Loucy (cell line): ENCODE measurements around the gene EIF3L.
A peak's percentile ranks its signal among the peaks of the same experiment; 100 is the strongest.

Source experiments
- H2AFZ ChIP-seq: fragments of 200-600 bp; sonication (generic); 2 replicates; pipeline ENCODE4 v1.6.0; 2016; ENCODE audit warnings: antibody characterized with exemption, mild to moderate bottlenecking, low read length, moderate library complexity
- H3F3A ChIP-seq: fragments of 200-600 bp; 2 replicates; pipeline ENCODE4 v1.6.0; 2016; ENCODE audit warnings: antibody characterized with exemption, low read depth, mild to moderate bottlenecking
- H3K27me3 ChIP-seq: fragments of 200-600 bp; sonication (generic); 2 replicates; pipeline ENCODE4 v1.6.1; 2014; ENCODE audit warnings: low read length, mild to moderate bottlenecking; ENCODE audit not compliant: insufficient read depth, poor library complexity, severe bottlenecking
- H3K36me3 ChIP-seq: fragments of 200-600 bp; sonication (generic); 2 replicates; pipeline ENCODE4 v1.6.1; 2016; ENCODE audit warnings: low read length; ENCODE audit not compliant: insufficient read depth
- H3K4me1 ChIP-seq: fragments of 200-600 bp; sonication (generic); 2 replicates; pipeline ENCODE4 v1.5.1; 2014; ENCODE audit warnings: low read length, mild to moderate bottlenecking; ENCODE audit not compliant: insufficient read depth, poor library complexity, severe bottlenecking
- H3K4me2 ChIP-seq: fragments of 200-600 bp; sonication (generic); 2 replicates; pipeline ENCODE4 v1.6.0; 2014; ENCODE audit warnings: antibody characterized with exemption, low read length, low read depth, mild to moderate bottlenecking; ENCODE audit not compliant: poor library complexity, severe bottlenecking
- H3K4me3 ChIP-seq: fragments of 200-600 bp; sonication (generic); 2 replicates; pipeline ENCODE4 v1.5.1; 2014; ENCODE audit warnings: low read length, mild to moderate bottlenecking, mixed read lengths; ENCODE audit not compliant: poor library complexity, severe bottlenecking
- H3K79me2 ChIP-seq: fragments of 200-600 bp; sonication (generic); 2 replicates; pipeline ENCODE4 v1.6.1; 2014; ENCODE audit warnings: low read length; ENCODE audit not compliant: insufficient read depth
- H3K9ac ChIP-seq: fragments of 200-600 bp; sonication (generic); 2 replicates; pipeline ENCODE4 v1.6.0; 2014; ENCODE audit warnings: mild to moderate bottlenecking, low read depth, low read length, moderate library complexity; ENCODE audit not compliant: poor library complexity, severe bottlenecking
- H3K9me2 ChIP-seq: fragments of 200-600 bp; sonication (generic); replicated peaks from 2 replicates; pipeline ENCODE4 v1.6.1; 2016; ENCODE audit warnings: low read depth, low read length, mixed read lengths
- H3K9me3 ChIP-seq: fragments of 200-600 bp; sonication (generic); 2 replicates; pipeline ENCODE4 v1.6.1; 2014; ENCODE audit warnings: mild to moderate bottlenecking, antibody characterized with exemption, low read length, low read depth; ENCODE audit not compliant: insufficient read depth
- H4K20me1 ChIP-seq: fragments of 200-600 bp; sonication (generic); 2 replicates; pipeline ENCODE4 v1.6.0; 2014; ENCODE audit warnings: antibody characterized with exemption, low read length, mild to moderate bottlenecking; ENCODE audit not compliant: insufficient read depth, poor library complexity, severe bottlenecking
- EZH2phosphoT487 ChIP-seq: fragments of 200-600 bp; IDR thresholded peaks from 2 replicates; pipeline ENCODE4 v1.6.1; 2018; ENCODE audit warnings: antibody characterized with exemption, mild to moderate bottlenecking, moderate library complexity, borderline replicate concordance
- TF ChIP-seq, protein P1 (sequence below): fragments of 200-600 bp; sonication (generic); conservative IDR thresholded peaks from 2 replicates; pipeline ENCODE4 v1.5.1; 2014; ENCODE audit warnings: mild to moderate bottlenecking, antibody characterized with exemption, low read length

Gene EIF3L

DNA sequence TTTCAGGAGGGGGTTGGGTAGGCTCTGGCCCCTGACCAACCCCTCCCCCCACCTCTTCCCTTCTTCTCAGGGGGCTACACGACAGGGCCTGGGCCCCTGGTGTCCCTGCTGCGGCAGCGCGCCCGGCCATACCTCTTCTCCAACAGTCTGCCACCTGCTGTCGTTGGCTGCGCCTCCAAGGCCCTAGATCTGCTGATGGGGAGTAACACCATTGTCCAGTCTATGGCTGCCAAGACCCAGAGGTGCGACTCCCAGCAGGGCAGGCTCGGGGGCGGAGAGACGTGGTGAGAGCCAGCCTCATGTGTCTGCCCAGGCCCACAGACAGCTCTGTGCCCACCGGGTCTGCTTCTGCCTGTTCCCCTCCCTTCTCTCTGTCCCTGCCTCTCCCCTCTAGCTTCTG is 33.6 kb upstream of the EIF3L start:
- Histone ChIP-seq H4K20me1 (no peaks in the 10 kb centered on the region), H3K9ac (no peak overlapping the region), H3K9me2 (no peaks in the 10 kb centered on the region), H3K79me2 (no peaks in the 10 kb centered on the region), H3K27me3 (no peaks in the 10 kb centered on the region), H3K9me3 (no peaks in the 10 kb centered on the region), H3F3A (no peaks in the 10 kb centered on the region), H2AFZ (no peak overlapping the region), H3K36me3 (no peaks in the 10 kb centered on the region), H3K4me3 (no peak overlapping the region), H3K4me2 (no peak overlapping the region), H3K4me1 (no peaks in the 10 kb centered on the region)
- TF ChIP-seq, protein P1, sequence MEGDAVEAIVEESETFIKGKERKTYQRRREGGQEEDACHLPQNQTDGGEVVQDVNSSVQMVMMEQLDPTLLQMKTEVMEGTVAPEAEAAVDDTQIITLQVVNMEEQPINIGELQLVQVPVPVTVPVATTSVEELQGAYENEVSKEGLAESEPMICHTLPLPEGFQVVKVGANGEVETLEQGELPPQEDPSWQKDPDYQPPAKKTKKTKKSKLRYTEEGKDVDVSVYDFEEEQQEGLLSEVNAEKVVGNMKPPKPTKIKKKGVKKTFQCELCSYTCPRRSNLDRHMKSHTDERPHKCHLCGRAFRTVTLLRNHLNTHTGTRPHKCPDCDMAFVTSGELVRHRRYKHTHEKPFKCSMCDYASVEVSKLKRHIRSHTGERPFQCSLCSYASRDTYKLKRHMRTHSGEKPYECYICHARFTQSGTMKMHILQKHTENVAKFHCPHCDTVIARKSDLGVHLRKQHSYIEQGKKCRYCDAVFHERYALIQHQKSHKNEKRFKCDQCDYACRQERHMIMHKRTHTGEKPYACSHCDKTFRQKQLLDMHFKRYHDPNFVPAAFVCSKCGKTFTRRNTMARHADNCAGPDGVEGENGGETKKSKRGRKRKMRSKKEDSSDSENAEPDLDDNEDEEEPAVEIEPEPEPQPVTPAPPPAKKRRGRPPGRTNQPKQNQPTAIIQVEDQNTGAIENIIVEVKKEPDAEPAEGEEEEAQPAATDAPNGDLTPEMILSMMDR = no peak
- TF ChIP-seq EZH2phosphoT487 = no peak

DNA sequence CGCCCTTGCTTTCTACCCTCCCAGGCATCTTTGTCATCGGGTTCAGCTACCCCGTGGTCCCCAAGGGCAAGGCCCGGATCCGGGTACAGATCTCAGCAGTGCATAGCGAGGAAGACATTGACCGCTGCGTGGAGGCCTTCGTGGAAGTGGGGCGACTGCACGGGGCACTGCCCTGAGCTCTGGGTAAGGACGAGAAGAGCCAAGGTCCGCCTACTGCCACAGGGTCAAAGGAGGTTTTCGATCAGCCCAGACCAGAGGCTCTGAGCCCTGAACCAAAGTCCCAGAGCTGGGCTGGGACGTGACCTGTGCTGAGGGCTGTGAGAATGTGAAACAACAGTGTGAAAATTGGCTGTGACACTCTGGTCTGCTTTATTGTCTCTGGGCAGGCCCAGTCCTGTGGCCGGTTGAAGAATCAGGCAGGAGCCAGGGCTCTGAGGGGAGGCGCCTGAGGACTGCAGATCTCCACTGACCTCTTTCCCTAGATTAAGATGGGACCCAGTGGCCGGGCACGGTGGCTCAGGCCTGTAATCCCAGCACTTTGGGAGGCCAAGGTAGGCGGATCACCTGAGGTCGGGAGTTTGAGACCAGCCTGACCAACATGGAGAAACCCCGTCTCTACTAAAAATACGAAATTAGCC is 32.6 kb upstream of the EIF3L start:
- H3K4me3 ChIP-seq = no peak overlapping the region
- TF ChIP-seq, protein P1 = no peak
- no peak for TF ChIP-seq EZH2phosphoT487
- H4K20me1 ChIP-seq = no peaks in the 10 kb centered on the region
- H3K79me2 ChIP-seq = no peaks in the 10 kb centered on the region
- H3K27me3 ChIP-seq = no peaks in the 10 kb centered on the region
- no peaks in the 10 kb centered on the region for H3F3A ChIP-seq
- no peaks in the 10 kb centered on the region for H3K9me2 ChIP-seq
- no peaks in the 10 kb centered on the region for H3K9me3 ChIP-seq
- no peak overlapping the region for H2AFZ ChIP-seq
- H3K4me1 ChIP-seq = no peaks in the 10 kb centered on the region
- no peak overlapping the region for H3K4me2 ChIP-seq
- H3K36me3 ChIP-seq = no peaks in the 10 kb centered on the region
- no peak overlapping the region for H3K9ac ChIP-seq

DNA sequence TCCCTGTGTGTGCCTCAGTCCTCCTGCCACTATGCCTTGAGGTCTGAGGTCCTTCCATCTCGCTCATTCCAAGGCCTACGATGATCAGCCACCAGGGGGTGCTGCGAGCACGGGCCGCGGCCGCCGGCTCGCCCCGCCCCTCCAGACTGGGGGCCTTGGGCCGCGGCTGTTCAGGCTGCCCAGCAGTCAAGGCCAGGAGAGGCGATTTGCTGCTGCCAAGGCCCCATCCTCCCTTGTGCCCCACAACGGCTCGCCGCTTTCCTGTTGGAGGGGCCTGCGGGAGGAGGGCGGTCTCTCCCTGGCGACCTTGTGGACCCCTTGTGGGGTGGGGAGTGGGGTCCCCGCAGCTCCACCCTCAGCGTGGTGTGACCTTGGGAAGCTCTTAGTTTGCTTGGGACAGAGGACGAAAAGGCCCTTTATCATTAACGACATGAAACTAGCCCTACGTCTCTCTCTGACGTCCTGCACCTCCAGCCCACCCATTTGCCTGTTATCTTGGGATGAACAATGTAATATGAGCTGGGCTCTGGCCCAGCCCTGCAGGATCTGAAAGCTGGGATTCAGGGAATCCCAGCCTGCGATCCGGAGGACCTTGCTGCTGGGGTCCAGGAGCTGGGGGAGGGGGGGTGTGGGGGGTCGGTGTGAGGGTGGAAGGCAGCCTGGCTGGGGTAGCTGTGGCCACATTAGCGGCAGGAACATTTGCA is 31.4 kb upstream of the EIF3L start:
- no peak overlapping the region for H3K4me3 ChIP-seq
- no peaks in the 10 kb centered on the region for H3K36me3 ChIP-seq
- no peak overlapping the region for H3K4me2 ChIP-seq
- no peaks in the 10 kb centered on the region for H3K79me2 ChIP-seq
- H2AFZ ChIP-seq = no peak overlapping the region
- H3K9ac ChIP-seq = no peak overlapping the region
- H4K20me1 ChIP-seq = no peaks in the 10 kb centered on the region
- no peaks in the 10 kb centered on the region for H3K4me1 ChIP-seq
- no peaks in the 10 kb centered on the region for H3K9me3 ChIP-seq
- no peaks in the 10 kb centered on the region for H3F3A ChIP-seq
- no peaks in the 10 kb centered on the region for H3K9me2 ChIP-seq
- TF ChIP-seq, protein P1 = peak; percentile 81
- TF ChIP-seq EZH2phosphoT487 = no peak
- H3K27me3 ChIP-seq = no peaks in the 10 kb centered on the region
